Endothelial cell (in vitro differentiated cells): ENCODE results near the gene SCP2. TPM values are rescaled to one million over a fixed set of nuclear protein-coding genes. Genes with fewer than 3 reads are reported as not detected.

ENCODE experiments used
- DNase-seq: peaks from one replicate; pipeline ENCODE4 v3.0.0; 2021; ENCODE audit warnings: low spot score
- H3K27ac Mint-ChIP-seq: one replicate; pipeline ENCODE4 v1.8.0; 2021; ENCODE audit warnings: mixed read lengths, inconsistent platforms; ENCODE audit not compliant: unreplicated experiment
- H3K27me3 Mint-ChIP-seq: one replicate; pipeline ENCODE4 v1.8.0; 2021; ENCODE audit warnings: mild to moderate bottlenecking, moderate library complexity, mixed read lengths, inconsistent platforms; ENCODE audit not compliant: unreplicated experiment
- H3K36me3 Mint-ChIP-seq: one replicate; pipeline ENCODE4 v1.8.0; 2021; ENCODE audit warnings: mild to moderate bottlenecking, low read depth, mixed read lengths, inconsistent platforms; ENCODE audit not compliant: unreplicated experiment
- H3K4me1 Mint-ChIP-seq: one replicate; pipeline ENCODE4 v1.8.0; 2021; ENCODE audit warnings: mild to moderate bottlenecking, mixed read lengths, inconsistent platforms; ENCODE audit not compliant: unreplicated experiment
- H3K4me3 Mint-ChIP-seq: one replicate; pipeline ENCODE4 v1.8.0; 2021; ENCODE audit warnings: mild to moderate bottlenecking, mixed read lengths, inconsistent platforms; ENCODE audit not compliant: unreplicated experiment
- H3K9me3 Mint-ChIP-seq: one replicate; pipeline ENCODE4 v1.8.0; 2021; ENCODE audit warnings: mixed read lengths, inconsistent platforms; ENCODE audit not compliant: unreplicated experiment
- CTCF ChIP-seq: fragments of 200-600 bp; sonication (generic); IDR thresholded peaks from one replicate; pipeline ENCODE4 v1.5.0; 2021; ENCODE audit warnings: antibody characterized with exemption; ENCODE audit not compliant: unreplicated experiment
- total RNA-seq: library from RNA; stranded (reverse); fragmentation: NEBNext Ultra II Directional; extraction: Animal tissue kit (Norgen Biotek cat#: 25700); gene quantifications from one replicate; pipeline ENCODE4 v1.2.1, GENCODE V29; 2021; ENCODE audit not compliant: unreplicated experiment

SCP2 gene
- total RNA-seq, 1 donor from 2014 or later: 93.2 TPM

DNA sequence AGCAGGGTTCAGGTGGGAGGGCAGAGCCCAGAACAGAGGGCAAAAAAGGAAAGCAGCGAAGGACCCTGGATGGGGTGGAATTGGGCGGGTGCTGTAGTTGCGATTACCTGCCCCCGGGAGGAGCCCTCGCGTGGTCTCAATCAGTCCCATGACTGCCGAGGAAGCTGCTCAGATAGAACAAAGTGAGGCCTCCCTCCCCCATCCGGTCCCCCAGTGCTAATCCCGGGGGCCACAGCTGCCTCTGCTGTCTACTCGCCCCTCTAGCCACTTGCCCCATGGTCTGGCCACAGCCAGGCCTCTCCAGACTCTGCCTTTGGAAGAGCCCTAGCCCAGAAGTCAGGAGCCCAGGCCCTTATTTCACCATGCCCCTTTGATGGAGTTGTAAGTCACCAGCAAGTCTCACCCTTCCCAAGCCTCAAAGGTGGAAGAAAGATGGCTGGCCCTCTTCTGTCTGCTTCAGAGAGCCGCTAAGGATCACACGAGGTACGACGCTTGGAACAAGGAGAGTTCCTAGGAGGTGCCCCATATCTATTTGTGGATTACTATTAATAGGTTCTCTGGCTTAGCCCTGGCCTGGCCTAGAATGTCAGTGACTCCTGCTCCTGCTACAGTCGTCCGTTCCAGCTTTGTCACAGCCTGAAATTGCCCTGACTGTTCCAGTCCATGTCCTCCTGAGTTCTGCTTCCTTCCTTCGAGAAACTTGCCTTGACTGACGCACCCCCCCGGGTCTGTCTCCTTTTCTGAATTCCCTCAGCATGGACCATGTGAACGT, 22.0 kb upstream of the SCP2 start:
- TF ChIP-seq CTCF: peak; percentile 45
- H3K4me3 Mint-ChIP-seq: no peak overlapping the region
- no peak overlapping the region for H3K27ac Mint-ChIP-seq
- H3K9me3 Mint-ChIP-seq: no peaks in the 10 kb centered on the region
- no peaks in the 10 kb centered on the region for H3K4me1 Mint-ChIP-seq
- no peaks in the 10 kb centered on the region for H3K36me3 Mint-ChIP-seq
- H3K27me3 Mint-ChIP-seq: peaks cover 1% of the 10 kb centered on the region
- DNase-seq: peak; percentile 63

GRCh38 chr1:52906135-52906603, 20.9 kb upstream of the SCP2 start:
- Mint-ChIP-seq H3K4me3 (no peak overlapping the region), H3K4me1 (no peaks in the 10 kb centered on the region)
- TF ChIP-seq CTCF: no peak

DNA sequence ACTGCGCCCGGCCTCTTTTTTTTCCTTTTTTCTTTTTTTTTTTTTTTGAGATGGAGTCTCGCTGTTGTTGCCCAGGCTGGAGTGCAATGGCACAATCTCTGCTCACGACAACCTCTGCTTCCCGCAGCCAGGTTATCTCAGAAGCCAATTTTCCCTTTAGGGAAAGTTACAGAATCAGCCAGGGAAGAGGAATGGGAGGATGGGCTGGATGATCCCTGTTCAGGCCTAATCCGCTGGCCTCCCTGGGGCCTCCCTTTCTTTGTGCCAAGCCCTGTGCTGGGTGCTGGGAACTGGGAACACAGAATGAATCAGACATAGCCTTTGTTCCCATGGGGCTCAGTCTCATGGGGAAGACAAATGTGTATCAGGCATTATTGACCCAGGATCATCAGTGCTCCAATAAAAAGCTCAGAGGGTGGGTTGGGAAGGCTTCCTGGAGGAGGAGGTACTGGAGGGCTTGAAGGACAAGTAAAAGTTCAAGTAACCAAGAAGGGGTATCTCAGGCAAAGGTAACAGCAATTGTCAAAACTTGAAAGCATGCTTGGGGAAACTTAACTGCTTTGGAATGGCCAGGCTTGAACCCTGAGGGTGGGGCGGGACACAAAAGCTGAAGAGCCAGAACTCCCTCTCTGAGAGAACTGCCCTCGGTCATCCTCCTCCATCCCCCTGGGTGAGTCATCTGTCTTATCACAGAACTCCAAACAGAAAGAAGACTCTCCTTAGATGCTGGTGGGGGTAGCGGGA, 19.8 kb upstream of the SCP2 start:
- H3K36me3 Mint-ChIP-seq: no peaks in the 10 kb centered on the region
- no peak for TF ChIP-seq CTCF
- no peak overlapping the region for H3K27ac Mint-ChIP-seq
- H3K4me1 Mint-ChIP-seq: no peaks in the 10 kb centered on the region
- no peaks in the 10 kb centered on the region for H3K9me3 Mint-ChIP-seq
- no peak for DNase-seq
- H3K4me3 Mint-ChIP-seq: no peak overlapping the region
- H3K27me3 Mint-ChIP-seq: peaks cover 1% of the 10 kb centered on the region

More at GRCh38 chr1:52906135-52906603, 20.9 kb upstream of the SCP2 start:
- Mint-ChIP-seq H3K27me3 (peaks cover 1% of the 10 kb centered on the region), H3K36me3 (no peaks in the 10 kb centered on the region), H3K9me3 (no peaks in the 10 kb centered on the region), H3K27ac (no peak overlapping the region)
- no peak for DNase-seq

DNA sequence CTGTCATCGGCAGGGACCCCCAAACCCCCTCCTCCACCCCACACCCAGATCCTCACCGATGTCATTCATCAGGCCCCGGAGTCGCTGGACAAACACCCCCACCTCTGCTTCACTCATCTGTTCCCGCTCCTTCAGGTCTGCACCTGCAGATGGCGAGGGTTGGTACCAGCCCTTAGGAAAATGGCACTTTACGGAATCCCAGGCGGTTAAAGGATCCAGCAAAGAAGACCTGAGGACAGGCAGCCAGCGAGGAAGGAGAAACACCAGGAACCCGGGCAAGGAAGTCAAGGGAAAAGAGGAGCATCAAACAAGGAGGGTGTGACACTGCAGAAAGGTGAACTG, 19.3 kb upstream of the SCP2 start:
- TF ChIP-seq CTCF: no peak
- no peaks in the 10 kb centered on the region for H3K4me1 Mint-ChIP-seq
- H3K9me3 Mint-ChIP-seq: no peaks in the 10 kb centered on the region
- DNase-seq: no peak
- no peak overlapping the region for H3K27ac Mint-ChIP-seq
- no peaks in the 10 kb centered on the region for H3K36me3 Mint-ChIP-seq
- H3K4me3 Mint-ChIP-seq: no peak overlapping the region
- peaks cover 1% of the 10 kb centered on the region for H3K27me3 Mint-ChIP-seq

- Mint-ChIP-seq H3K9me3 (no peaks in the 10 kb centered on the region), H3K4me1 (no peaks in the 10 kb centered on the region), H3K27ac (no peak overlapping the region), H3K36me3 (no peaks in the 10 kb centered on the region), H3K4me3 (no peak overlapping the region), H3K27me3 (no peaks in the 10 kb centered on the region)
- DNase-seq: no peak
- no peak for TF ChIP-seq CTCF
Observed at GRCh38 chr1:52911541-52911940, 15.5 kb upstream of the SCP2 start.
